Tibial nerve (tissue), 4 donors: ENCODE measurements around the gene C1orf174. TPM values are rescaled to one million over a fixed set of nuclear protein-coding genes. Genes with fewer than 3 reads are reported as not detected.

Experiments used
- DNase-seq, 2 donors: peaks; one replicate each; pipeline ENCODE4 v3.0.0-alpha.2; 2019; ENCODE audit warnings: low spot score in 2 of 2
- H3K27ac ChIP-seq, 4 donors: fragments of 200-600 bp; sonication (generic) in 3 of 4; one replicate each; pipeline ENCODE4 v1.5.1; 2017 to 2019; ENCODE audit warnings: mild to moderate bottlenecking in 1 of 4
- H3K27me3 ChIP-seq, 2 donors: fragments of 200-600 bp; sonication (generic) in 1 of 2; one replicate each; pipeline versions ENCODE4 v1.5.1 to v1.6.0; 2017 to 2019
- H3K36me3 ChIP-seq, 3 donors: fragments of 200-600 bp; sonication (generic); one replicate each; pipeline ENCODE4 v1.5.1; 2018 to 2019
- H3K4me1 ChIP-seq, 4 donors: fragments of 200-600 bp; sonication (generic) in 3 of 4; one replicate each; pipeline ENCODE4 v1.5.1; 2017 to 2019
- H3K4me3 ChIP-seq, 4 donors: fragments of 200-600 bp; sonication (generic) in 3 of 4; one replicate each; pipeline ENCODE4 v1.5.1; 2017 to 2019; ENCODE audit warnings: mild to moderate bottlenecking in 1 of 4, moderate library complexity in 1 of 4
- H3K9me3 ChIP-seq, 4 donors: fragments of 200-600 bp; sonication (generic) in 3 of 4; one replicate each; pipeline ENCODE4 v1.5.1; 2017 to 2019
- CTCF ChIP-seq, 5 experiments: fragments of 200-600 bp in 3 of 5; fragments of 450-650 bp in 2 of 5; sonication (generic) in 3 of 5; IDR thresholded peaks; one replicate each; pipeline ENCODE4 v1.5.1; 2016 to 2019; ENCODE audit warnings: antibody characterized with exemption in 5 of 5, mild to moderate bottlenecking in 3 of 5, moderate library complexity in 2 of 5
- EP300 ChIP-seq, 2 donors: sonication (generic); formaldehyde crosslinking; IDR thresholded peaks; one replicate each; pipeline ENCODE4 v1.6.1; 2017; ENCODE audit warnings: antibody characterized with exemption in 2 of 2, mild to moderate bottlenecking in 1 of 2
- POLR2A ChIP-seq, 2 donors: fragments of 450-650 bp; IDR thresholded peaks; one replicate each; pipeline ENCODE4 v1.6.1; 2017; ENCODE audit warnings: antibody characterized with exemption in 2 of 2, mild to moderate bottlenecking in 2 of 2, moderate library complexity in 2 of 2
- WGBS, 2 donors: methylation state at CpG; one replicate each; pipeline ENCODE4 v1.1.5; 2018; 5-methylcytosine and 5-hydroxymethylcytosine counted together
- total RNA-seq, 4 donors: library from RNA; depleted of rRNA; stranded (reverse); fragments of >200 nt; gene quantifications; one replicate each; pipeline ENCODE4 v1.1.0, GENCODE V29; 2016

C1orf174 gene
- total RNA-seq, 4 donors from 2014 or later: 18.2 to 24.6 (median 19.1) TPM

- Histone ChIP-seq H3K36me3 (no peaks in the 10 kb centered on the region), H3K4me1 (peaks cover 0 to 3% (median 0%) of the 10 kb centered on the region in 4 donors), H3K27me3 (peaks cover 0 to 11% of the 10 kb centered on the region in 2 donors), H3K4me3 (no peak overlapping the region), H3K27ac (no peak overlapping the region), H3K9me3 (no peaks in the 10 kb centered on the region)
- WGBS, 2 donors: 86 to 87% methylated on average over 12 of the region's 12 CpGs
- DNase-seq: no peak
- no peak for TF ChIP-seq POLR2A (IDR thresholded peaks at IDR 0.05)
- no peak for TF ChIP-seq EP300 (IDR thresholded peaks at IDR 0.05)
- no peak for TF ChIP-seq CTCF (IDR thresholded peaks at IDR 0.05)
These were observed 25.2 kb upstream of the C1orf174 start for GRCh38 chr1:3925256-3925655.

- no peak overlapping the region for H3K4me3 ChIP-seq
- H3K36me3 ChIP-seq: no peaks in the 10 kb centered on the region
- peaks cover 0 to 11% of the 10 kb centered on the region in 2 donors for H3K27me3 ChIP-seq
- no peaks in the 10 kb centered on the region for H3K9me3 ChIP-seq
- DNase-seq: no peak
- H3K27ac ChIP-seq: no peak overlapping the region
- TF ChIP-seq CTCF (IDR thresholded peaks at IDR 0.05): no peak
- no peak for TF ChIP-seq EP300 (IDR thresholded peaks at IDR 0.05)
- no peak for TF ChIP-seq POLR2A (IDR thresholded peaks at IDR 0.05)
- WGBS, 2 donors: 15 to 33% methylated on average over 3 of the region's 3 CpGs
- peaks cover 0 to 3% (median 0%) of the 10 kb centered on the region in 4 donors for H3K4me1 ChIP-seq
These were observed 24.8 kb upstream of the C1orf174 start for GRCh38 chr1:3924825-3925220.

DNA sequence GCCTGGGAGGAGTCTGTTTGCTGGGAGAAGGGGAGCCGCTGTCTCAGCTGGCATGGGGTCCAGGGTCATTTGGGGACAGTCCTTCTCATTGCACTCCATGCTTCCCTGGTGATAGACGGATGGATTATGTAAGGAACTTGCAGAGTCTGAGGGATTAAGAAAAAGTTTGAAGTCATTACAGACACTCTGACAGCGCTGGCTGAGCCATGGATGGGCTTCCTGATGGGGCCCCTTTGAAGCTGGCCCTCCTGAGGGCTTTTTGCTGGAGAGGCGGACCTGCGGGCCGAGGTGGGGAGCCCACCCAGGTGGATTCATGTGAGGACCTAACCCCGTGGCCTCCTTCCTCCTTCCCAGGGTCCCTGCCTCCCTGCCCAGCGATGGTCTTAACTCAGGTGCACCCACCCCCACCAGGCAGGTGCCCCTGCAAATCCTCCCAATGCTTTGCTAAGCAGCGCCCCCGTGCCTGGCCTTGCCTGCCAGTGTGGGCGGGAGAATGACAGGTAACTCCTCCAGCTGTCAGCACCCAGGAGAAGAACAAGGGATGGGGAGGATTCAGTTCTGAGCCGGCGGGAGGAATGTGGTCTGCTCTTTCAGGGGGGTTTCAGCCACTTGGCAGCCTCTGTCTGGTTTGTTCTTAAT, 24.2 kb upstream of the C1orf174 start:
- H3K4me3 ChIP-seq: no peak overlapping the region
- H3K27ac ChIP-seq: no peak overlapping the region
- H3K27me3 ChIP-seq: peaks cover 0 to 11% of the 10 kb centered on the region in 2 donors
- H3K9me3 ChIP-seq: no peaks in the 10 kb centered on the region
- WGBS, 2 donors: 32 to 51% methylated on average over 13 of the region's 13 CpGs
- H3K4me1 ChIP-seq: peaks cover 0 to 3% (median 0%) of the 10 kb centered on the region in 4 donors
- no peaks in the 10 kb centered on the region for H3K36me3 ChIP-seq
- no peak for TF ChIP-seq POLR2A (IDR thresholded peaks at IDR 0.05)
- TF ChIP-seq CTCF (IDR thresholded peaks at IDR 0.05): no peak
- no peak for TF ChIP-seq EP300 (IDR thresholded peaks at IDR 0.05)
- no peak for DNase-seq

GRCh38 chr1:3923378-3924185, 23.5 kb upstream of the C1orf174 start:
- DNase-seq: no peak
- peaks cover 0 to 11% of the 10 kb centered on the region in 2 donors for H3K27me3 ChIP-seq
- 61 to 66% methylated on average over 12 to 25 of the region's 25 CpGs for WGBS, 2 donors
- no peaks in the 10 kb centered on the region for H3K9me3 ChIP-seq
- no peak overlapping the region for H3K4me3 ChIP-seq
- H3K36me3 ChIP-seq: no peaks in the 10 kb centered on the region
- peaks cover 0 to 3% (median 0%) of the 10 kb centered on the region in 4 donors for H3K4me1 ChIP-seq
- TF ChIP-seq POLR2A (IDR thresholded peaks at IDR 0.05) (no peak), CTCF (IDR thresholded peaks at IDR 0.05) (no peak), EP300 (IDR thresholded peaks at IDR 0.05) (no peak)
- H3K27ac ChIP-seq: no peak overlapping the region

- Histone ChIP-seq H3K27ac (no peak overlapping the region), H3K4me3 (no peak overlapping the region), H3K4me1 (peaks cover 0 to 3% (median 0%) of the 10 kb centered on the region in 4 donors), H3K9me3 (no peaks in the 10 kb centered on the region), H3K27me3 (peaks cover 0 to 11% of the 10 kb centered on the region in 2 donors), H3K36me3 (no peaks in the 10 kb centered on the region)
- 50 to 69% methylated on average over 6 of the region's 6 CpGs for WGBS, 2 donors
- no peak for DNase-seq
- no peak for TF ChIP-seq CTCF (IDR thresholded peaks at IDR 0.05)
- TF ChIP-seq POLR2A (IDR thresholded peaks at IDR 0.05): no peak
- TF ChIP-seq EP300 (IDR thresholded peaks at IDR 0.05): no peak
These were observed 22.8 kb upstream of the C1orf174 start for GRCh38 chr1:3922851-3923250.
